ENCODE measurements around the gene CCDC192.
"Not testable (repeated sequence)": the region's sequence is repeated elsewhere in the genome, so short reads cannot be mapped to it uniquely, and the experiment has no call there.

Gene CCDC192

GRCh38 chr5:127762412-127762811, 59.2 kb downstream of the CCDC192 start:
- H3K9me3 ChIP-seq (ENCODE audit: control insufficient read depth, low read length): no peaks in the 10 kb centered on the region
- no peak overlapping the region for H3K27ac ChIP-seq (ENCODE audit: low read depth, low read length, severe bottlenecking)
- WGBS, 2 experiments (ENCODE audit: insufficient coverage in 2 of 2): 50 to 75% methylated on average over 1 to 3 of the region's 3 CpGs
- H3K4me3 ChIP-seq (ENCODE audit: extremely low read depth, insufficient read depth, low read length, poor library complexity, severe bottlenecking): no peak overlapping the region
- no peaks in the 10 kb centered on the region for H3K36me3 ChIP-seq (ENCODE audit: control insufficient read depth, insufficient read depth, low read length)
- H3K4me1 ChIP-seq (ENCODE audit: control insufficient read depth, insufficient read depth, low read length, poor library complexity, severe bottlenecking): peaks cover 10% of the 10 kb centered on the region

DNA sequence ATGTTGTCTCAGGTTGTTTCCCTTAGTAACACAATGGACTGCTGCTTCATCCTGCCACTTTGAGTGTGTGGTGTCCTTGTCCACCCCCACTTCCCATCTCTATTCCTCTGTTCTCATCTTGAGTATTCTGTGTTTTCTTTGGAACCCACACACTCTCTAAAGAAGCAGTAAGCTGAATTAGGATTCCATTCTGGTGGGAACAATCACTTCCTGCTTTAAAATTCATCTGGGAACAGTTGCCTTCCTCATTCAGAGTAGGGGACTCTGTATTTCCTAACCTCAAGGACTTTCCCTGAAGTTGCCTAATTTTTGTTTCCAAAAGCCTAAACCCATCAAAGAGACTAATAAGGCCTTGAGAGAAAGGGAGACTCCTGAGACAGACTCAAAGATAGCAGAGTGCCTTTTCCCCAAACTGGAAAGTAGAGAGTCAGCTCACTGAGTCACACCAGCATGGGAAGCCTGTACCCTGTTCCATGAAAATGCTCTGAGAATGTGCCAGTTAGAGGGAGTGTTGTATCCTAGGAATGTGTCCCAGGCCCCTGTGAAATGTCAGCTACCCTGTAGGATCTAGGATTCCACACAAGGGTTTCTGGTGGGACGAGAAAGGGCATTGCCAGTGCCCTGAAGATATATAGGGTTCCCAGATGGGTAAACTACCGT, 63.6 kb downstream of the CCDC192 start:
- H3K4me1 ChIP-seq (ENCODE audit: control insufficient read depth, insufficient read depth, low read length, poor library complexity, severe bottlenecking): peaks cover 4% of the 10 kb centered on the region
- WGBS, 2 experiments (ENCODE audit: insufficient coverage in 2 of 2): 100% methylated on average over 1 to 2 of the region's 2 CpGs
- no peak overlapping the region for H3K4me3 ChIP-seq (ENCODE audit: extremely low read depth, insufficient read depth, low read length, poor library complexity, severe bottlenecking)
- no peaks in the 10 kb centered on the region for H3K36me3 ChIP-seq (ENCODE audit: control insufficient read depth, insufficient read depth, low read length)
- H3K27ac ChIP-seq (ENCODE audit: low read depth, low read length, severe bottlenecking): peak overlapping the region; percentile 85
- no peaks in the 10 kb centered on the region for H3K9me3 ChIP-seq (ENCODE audit: control insufficient read depth, low read length)

DNA sequence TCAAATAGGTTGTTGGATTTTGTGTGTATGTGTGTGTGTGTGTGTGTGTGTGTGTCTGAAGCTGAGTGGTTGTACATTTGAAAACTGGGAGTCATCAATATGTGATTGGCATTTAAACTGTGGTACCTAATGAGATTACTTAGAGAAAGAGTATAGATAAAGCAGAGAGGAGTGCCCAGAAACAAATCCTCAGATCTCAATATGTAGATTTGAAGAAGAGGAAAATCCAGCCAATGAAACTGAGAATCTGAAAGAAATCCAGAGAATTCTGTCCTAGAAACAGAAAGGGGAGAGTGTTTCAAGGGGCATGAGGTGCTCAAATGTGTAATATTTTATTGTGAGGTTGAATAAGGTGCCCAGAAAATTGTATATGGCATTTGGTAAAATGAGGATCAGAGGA, 66.2 kb downstream of the CCDC192 start:
- no peak overlapping the region for H3K27ac ChIP-seq (ENCODE audit: low read depth, low read length, severe bottlenecking)
- H3K4me1 ChIP-seq (ENCODE audit: control insufficient read depth, insufficient read depth, low read length, poor library complexity, severe bottlenecking): no peaks in the 10 kb centered on the region
- H3K36me3 ChIP-seq (ENCODE audit: control insufficient read depth, insufficient read depth, low read length): no peaks in the 10 kb centered on the region
- no peak overlapping the region for H3K4me3 ChIP-seq (ENCODE audit: extremely low read depth, insufficient read depth, low read length, poor library complexity, severe bottlenecking)
- H3K9me3 ChIP-seq (ENCODE audit: control insufficient read depth, low read length): no peaks in the 10 kb centered on the region

- no peak overlapping the region for H3K27ac ChIP-seq (ENCODE audit: low read depth, low read length, severe bottlenecking)
- no peaks in the 10 kb centered on the region for H3K9me3 ChIP-seq (ENCODE audit: control insufficient read depth, low read length)
- no peaks in the 10 kb centered on the region for H3K36me3 ChIP-seq (ENCODE audit: control insufficient read depth, insufficient read depth, low read length)
- H3K4me3 ChIP-seq (ENCODE audit: extremely low read depth, insufficient read depth, low read length, poor library complexity, severe bottlenecking): no peak overlapping the region
- H3K4me1 ChIP-seq (ENCODE audit: control insufficient read depth, insufficient read depth, low read length, poor library complexity, severe bottlenecking): no peaks in the 10 kb centered on the region
Observed at GRCh38 chr5:127770272-127770671, 67.1 kb downstream of the CCDC192 start.

GRCh38 chr5:127772531-127772930, 69.3 kb downstream of the CCDC192 start:
- H3K27ac ChIP-seq (ENCODE audit: low read depth, low read length, severe bottlenecking): no peak overlapping the region
- no peaks in the 10 kb centered on the region for H3K36me3 ChIP-seq (ENCODE audit: control insufficient read depth, insufficient read depth, low read length)
- no peaks in the 10 kb centered on the region for H3K9me3 ChIP-seq (ENCODE audit: control insufficient read depth, low read length)
- 100% methylated on average over 1 of the region's 1 CpG; no CpG with 5 or more reads in 1 of the 2 experiments for WGBS, 2 experiments (ENCODE audit: insufficient coverage in 2 of 2)
- H3K4me1 ChIP-seq (ENCODE audit: control insufficient read depth, insufficient read depth, low read length, poor library complexity, severe bottlenecking): no peaks in the 10 kb centered on the region
- no peak overlapping the region for H3K4me3 ChIP-seq (ENCODE audit: extremely low read depth, insufficient read depth, low read length, poor library complexity, severe bottlenecking)

- no peak overlapping the region for H3K27ac ChIP-seq (ENCODE audit: low read depth, low read length, severe bottlenecking)
- no peaks in the 10 kb centered on the region for H3K4me1 ChIP-seq (ENCODE audit: control insufficient read depth, insufficient read depth, low read length, poor library complexity, severe bottlenecking)
- no peaks in the 10 kb centered on the region for H3K9me3 ChIP-seq (ENCODE audit: control insufficient read depth, low read length)
- no peak overlapping the region for H3K4me3 ChIP-seq (ENCODE audit: extremely low read depth, insufficient read depth, low read length, poor library complexity, severe bottlenecking)
- WGBS, 2 experiments (ENCODE audit: insufficient coverage in 2 of 2): 80 to 83% methylated on average over 1 of the region's 2 CpGs
- H3K36me3 ChIP-seq (ENCODE audit: control insufficient read depth, insufficient read depth, low read length): no peaks in the 10 kb centered on the region
Observed at GRCh38 chr5:127774221-127774620, 71.0 kb downstream of the CCDC192 start.

- no peaks in the 10 kb centered on the region for H3K4me1 ChIP-seq (ENCODE audit: control insufficient read depth, insufficient read depth, low read length, poor library complexity, severe bottlenecking)
- WGBS, 2 experiments (ENCODE audit: insufficient coverage in 2 of 2): 97 to 100% methylated on average over 3 to 4 of the region's 4 CpGs
- H3K36me3 ChIP-seq (ENCODE audit: control insufficient read depth, insufficient read depth, low read length): no peaks in the 10 kb centered on the region
Observed at GRCh38 chr5:127776477-127776876, 73.3 kb downstream of the CCDC192 start.

GRCh38 chr5:127777957-127778356, 74.8 kb downstream of the CCDC192 start:
- Histone ChIP-seq H3K4me3 (ENCODE audit: extremely low read depth, insufficient read depth, low read length, poor library complexity, severe bottlenecking) (no peak overlapping the region), H3K4me1 (ENCODE audit: control insufficient read depth, insufficient read depth, low read length, poor library complexity, severe bottlenecking) (no peaks in the 10 kb centered on the region), H3K27ac (ENCODE audit: low read depth, low read length, severe bottlenecking) (no peak overlapping the region), H3K36me3 (ENCODE audit: control insufficient read depth, insufficient read depth, low read length) (no peaks in the 10 kb centered on the region), H3K9me3 (ENCODE audit: control insufficient read depth, low read length) (no peaks in the 10 kb centered on the region)

More at GRCh38 chr5:127776477-127776876, 73.3 kb downstream of the CCDC192 start:
- H3K4me3 ChIP-seq (ENCODE audit: extremely low read depth, insufficient read depth, low read length, poor library complexity, severe bottlenecking): no peak overlapping the region
- no peak overlapping the region for H3K27ac ChIP-seq (ENCODE audit: low read depth, low read length, severe bottlenecking)
- H3K9me3 ChIP-seq (ENCODE audit: control insufficient read depth, low read length): no peaks in the 10 kb centered on the region

DNA sequence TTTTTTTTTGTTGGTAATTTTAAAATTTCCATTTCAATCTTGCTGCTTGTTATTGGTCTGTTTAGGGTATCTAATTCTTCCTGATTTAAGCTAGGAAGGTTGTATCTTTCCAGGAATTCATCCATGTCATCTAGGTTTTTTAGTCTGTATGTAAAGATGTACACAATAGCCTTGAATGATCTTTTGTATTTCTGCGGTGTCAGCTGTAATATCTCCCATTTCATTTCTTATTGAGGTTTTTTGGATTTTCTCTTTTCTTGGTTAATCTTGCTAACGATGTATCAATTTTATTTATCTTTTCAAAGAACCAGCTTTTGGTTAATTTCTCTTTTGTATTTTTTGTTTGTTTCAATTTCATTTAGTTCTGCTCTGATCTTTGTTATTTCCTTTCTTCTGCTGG, 79.3 kb downstream of the CCDC192 start:
- not testable (repeated sequence) for H3K4me1 ChIP-seq (ENCODE audit: control insufficient read depth, insufficient read depth, low read length, poor library complexity, severe bottlenecking); H3K27ac ChIP-seq (ENCODE audit: low read depth, low read length, severe bottlenecking); H3K4me3 ChIP-seq (ENCODE audit: extremely low read depth, insufficient read depth, low read length, poor library complexity, severe bottlenecking); H3K36me3 ChIP-seq (ENCODE audit: control insufficient read depth, insufficient read depth, low read length); H3K9me3 ChIP-seq (ENCODE audit: control insufficient read depth, low read length)
- no CpG with 5 or more reads among the region's 2 CpGs for WGBS, 2 experiments (ENCODE audit: insufficient coverage in 2 of 2)

DNA sequence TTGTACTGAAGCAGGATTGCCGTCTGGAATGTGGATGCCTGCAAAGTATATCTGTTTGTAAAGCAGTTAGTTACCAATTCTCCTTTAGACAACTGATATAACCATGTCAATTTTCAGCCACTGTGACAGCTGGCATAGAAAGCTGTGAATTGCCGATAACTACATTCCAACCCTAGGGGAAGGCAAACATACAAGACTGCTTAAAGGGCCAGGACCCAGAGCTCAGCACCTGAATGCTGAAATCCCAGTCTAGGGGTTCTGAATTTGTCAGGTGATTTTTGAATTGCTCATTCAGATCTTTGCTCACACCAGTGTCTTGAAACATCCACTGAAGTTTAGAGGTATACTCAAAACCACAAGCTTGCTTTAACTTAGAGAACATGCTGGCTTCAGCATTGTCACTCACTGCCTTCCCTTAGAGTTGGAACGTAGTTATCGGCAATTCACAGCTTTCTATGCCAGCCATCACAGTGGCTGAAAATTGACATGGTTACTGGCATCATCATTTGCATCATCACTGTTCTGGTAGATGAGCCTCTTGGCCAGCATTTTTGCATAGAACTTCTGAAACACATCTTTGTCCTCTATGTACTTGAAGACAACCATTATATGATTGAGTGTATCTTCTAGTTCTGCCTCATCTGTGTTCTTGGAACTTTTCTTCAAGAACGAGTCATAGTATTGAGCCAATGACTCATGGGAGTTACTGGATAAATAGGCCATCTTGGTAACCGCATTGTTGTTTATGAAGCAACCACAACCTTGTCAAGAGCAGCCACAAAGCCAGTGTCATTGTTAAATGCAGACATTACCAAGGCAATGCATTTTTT, 82.1 kb downstream of the CCDC192 start:
- WGBS, 2 experiments (ENCODE audit: insufficient coverage in 2 of 2): 86 to 96% methylated on average over 4 of the region's 6 CpGs
- Histone ChIP-seq H3K4me3 (ENCODE audit: extremely low read depth, insufficient read depth, low read length, poor library complexity, severe bottlenecking) (no peak overlapping the region), H3K9me3 (ENCODE audit: control insufficient read depth, low read length) (no peaks in the 10 kb centered on the region), H3K27ac (ENCODE audit: low read depth, low read length, severe bottlenecking) (no peak overlapping the region), H3K4me1 (ENCODE audit: control insufficient read depth, insufficient read depth, low read length, poor library complexity, severe bottlenecking) (no peaks in the 10 kb centered on the region), H3K36me3 (ENCODE audit: control insufficient read depth, insufficient read depth, low read length) (no peaks in the 10 kb centered on the region)

DNA sequence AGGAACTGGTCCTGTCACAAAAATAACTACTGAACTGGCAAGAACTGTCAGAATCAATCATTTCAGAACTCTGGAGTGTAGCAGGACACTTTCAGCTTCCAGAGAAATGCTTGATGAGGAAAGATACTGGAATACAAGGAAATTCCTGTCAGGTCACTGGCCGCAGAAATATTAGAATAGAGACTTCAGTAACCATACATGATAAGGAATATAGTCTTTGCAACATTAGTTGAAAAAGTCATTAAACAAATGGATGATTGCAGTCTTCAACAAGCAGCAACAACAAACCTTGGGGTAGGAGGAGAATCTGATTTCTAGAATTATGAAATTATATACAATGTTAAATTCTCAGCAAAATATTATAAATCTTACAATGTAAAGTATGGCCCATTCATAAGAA, 88.2 kb downstream of the CCDC192 start:
- peaks cover 3% of the 10 kb centered on the region for H3K9me3 ChIP-seq (ENCODE audit: control insufficient read depth, low read length)
- H3K36me3 ChIP-seq (ENCODE audit: control insufficient read depth, insufficient read depth, low read length): no peaks in the 10 kb centered on the region
- H3K4me1 ChIP-seq (ENCODE audit: control insufficient read depth, insufficient read depth, low read length, poor library complexity, severe bottlenecking): no peaks in the 10 kb centered on the region
- no peak overlapping the region for H3K4me3 ChIP-seq (ENCODE audit: extremely low read depth, insufficient read depth, low read length, poor library complexity, severe bottlenecking)
- no CpG with 5 or more reads among the region's 1 CpG for WGBS, 2 experiments (ENCODE audit: insufficient coverage in 2 of 2)
- H3K27ac ChIP-seq (ENCODE audit: low read depth, low read length, severe bottlenecking): no peak overlapping the region

Measured in mesodermal cell (in vitro differentiated cells).